Left renal pelvis (tissue), 4 donors: ENCODE data around the gene TMEM54. TPM values are rescaled to one million over a fixed set of nuclear protein-coding genes. Genes with fewer than 3 reads are reported as not detected.

ENCODE experiments used
- DNase-seq, 4 donors: peaks; one replicate each; pipeline ENCODE4 v3.0.0-alpha.2; 2013; ENCODE audit warnings: low read depth in 4 of 4, low spot score in 3 of 4
- polyA plus RNA-seq, 4 donors: library from polyadenylated mRNA; unstranded; fragments of 120-200 nt; gene quantifications; one replicate each; pipeline ENCODE4 v1.2.1, GENCODE V29; 2013; ENCODE audit not compliant: insufficient read length in 4 of 4

Gene TMEM54
- polyA plus RNA-seq, 4 donors: 8.7 to 17.9 (median 11.1) TPM

DNA sequence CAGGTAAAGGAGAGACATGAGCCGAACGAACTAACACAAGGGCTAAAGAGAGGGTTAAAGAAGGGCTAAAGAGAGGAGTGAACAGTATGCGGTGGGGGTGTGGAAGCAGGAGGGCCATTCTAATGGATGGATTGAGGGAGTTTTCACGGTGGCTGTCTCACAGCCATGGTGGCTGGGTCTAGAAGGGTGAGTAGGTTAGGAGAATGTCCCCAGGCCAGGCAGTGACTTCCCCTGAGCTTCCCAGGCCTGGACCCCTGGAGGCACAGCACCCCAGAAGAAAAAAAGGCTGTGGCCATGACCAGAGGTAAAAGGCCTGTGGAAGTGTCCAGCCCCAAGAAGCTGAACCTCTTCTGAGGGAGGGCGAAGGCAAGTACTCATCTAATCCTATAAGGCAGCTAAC is 34.0 kb downstream of the TMEM54 start:
- DNase-seq: no peak

DNA sequence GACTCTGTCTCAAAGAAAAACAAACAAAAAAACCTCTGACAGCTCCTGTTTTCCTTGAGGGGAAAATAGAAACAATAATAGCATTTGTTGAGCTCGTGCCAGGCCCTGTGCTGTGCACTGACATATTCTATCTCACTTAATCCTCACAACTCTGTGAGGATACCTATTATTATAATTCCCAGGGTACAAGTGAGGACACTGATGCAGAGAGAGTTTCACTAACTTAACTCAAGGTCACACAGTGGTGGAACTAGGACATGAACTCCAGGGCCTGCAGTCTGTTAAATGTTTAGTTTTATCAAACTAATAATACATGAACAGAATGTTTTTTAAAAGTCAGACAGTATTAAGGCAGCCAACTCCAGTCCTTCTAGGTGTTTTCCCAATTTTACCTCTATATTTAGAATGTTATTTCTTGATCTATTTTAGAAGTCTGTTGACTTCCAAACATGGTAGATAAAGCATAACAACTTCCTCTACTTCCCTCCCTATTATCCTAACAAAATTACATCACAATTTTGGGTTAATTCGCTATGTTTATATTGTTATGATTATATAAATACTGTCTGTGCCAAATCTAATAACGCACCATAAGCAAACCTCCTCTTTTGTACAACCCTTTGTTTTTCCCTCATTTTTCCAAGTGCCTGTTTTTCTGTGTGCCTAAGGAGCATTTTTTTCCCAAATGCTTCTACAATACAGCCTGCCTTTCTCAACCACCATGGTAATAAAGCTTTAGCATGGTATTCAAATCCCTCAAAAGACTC is 35.4 kb downstream of the TMEM54 start:
- DNase-seq: no peak

- DNase-seq: no peak
Measured at GRCh38 chr1:32864375-32865019, 36.7 kb downstream of the TMEM54 start.

GRCh38 chr1:32863881-32864245 is 37.3 kb downstream of the TMEM54 start:
- DNase-seq: no peak

GRCh38 chr1:32863218-32863880 is 37.8 kb downstream of the TMEM54 start:
- no peak for DNase-seq

DNA sequence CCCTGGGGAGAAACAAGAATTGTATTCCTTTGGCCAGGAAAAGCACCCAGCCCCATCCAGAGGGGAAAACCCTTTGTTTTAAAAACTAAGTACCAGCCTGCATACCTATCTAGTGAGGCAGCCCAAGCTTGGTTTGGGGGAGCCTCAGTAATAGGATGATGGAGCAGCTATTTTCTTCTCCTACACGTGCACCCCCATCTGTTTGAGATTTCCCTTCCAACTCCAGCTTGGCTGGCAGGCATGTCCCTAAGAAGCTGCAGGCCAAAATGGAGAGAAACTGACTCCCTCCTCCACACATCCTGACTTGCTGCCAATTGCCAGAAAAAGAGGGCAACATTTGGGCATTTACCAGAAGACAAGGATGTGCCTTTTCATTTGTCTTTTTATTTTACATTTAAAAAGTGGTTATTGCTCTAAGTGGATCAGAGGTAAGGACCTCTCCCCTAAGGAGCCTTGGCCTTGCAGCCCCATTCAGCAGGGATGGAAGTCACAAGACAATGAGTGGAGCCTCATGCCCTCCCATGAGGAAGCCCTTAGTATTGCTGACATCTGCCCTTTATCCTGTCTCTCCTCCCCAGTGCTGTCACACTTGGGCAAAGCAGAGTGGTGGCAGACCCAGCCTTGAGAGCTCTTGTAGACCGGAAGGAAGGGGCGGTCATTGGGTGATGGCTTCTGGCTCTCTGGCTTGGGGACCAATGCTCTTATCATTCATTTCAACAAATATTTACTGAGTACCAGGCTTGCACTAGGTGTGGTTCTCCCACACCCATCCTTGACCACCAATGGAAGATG is 39.1 kb downstream of the TMEM54 start:
- no peak for DNase-seq

DNA sequence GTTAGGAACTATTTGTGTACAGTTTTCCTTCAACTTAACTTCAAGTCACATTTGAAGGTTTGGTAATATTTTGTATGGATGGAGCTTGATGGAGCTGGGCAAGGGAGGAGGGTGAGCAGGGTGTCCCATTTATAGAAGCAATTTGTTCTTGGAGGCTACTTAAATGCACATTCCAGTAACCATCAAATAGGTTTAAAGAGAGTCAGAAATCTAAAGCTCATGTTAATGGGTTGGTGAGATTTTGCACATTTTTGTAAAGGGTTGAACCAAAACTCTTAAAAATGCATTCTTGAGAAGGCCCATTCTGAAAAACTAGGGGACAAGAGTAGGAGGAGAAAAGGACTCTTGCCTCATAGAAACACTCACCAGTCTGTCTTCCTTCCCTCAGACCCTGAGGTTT is 40.6 kb downstream of the TMEM54 start:
- DNase-seq: no peak

- no peak for DNase-seq
Measured at GRCh38 chr1:32859915-32860314, 41.3 kb downstream of the TMEM54 start.

DNA sequence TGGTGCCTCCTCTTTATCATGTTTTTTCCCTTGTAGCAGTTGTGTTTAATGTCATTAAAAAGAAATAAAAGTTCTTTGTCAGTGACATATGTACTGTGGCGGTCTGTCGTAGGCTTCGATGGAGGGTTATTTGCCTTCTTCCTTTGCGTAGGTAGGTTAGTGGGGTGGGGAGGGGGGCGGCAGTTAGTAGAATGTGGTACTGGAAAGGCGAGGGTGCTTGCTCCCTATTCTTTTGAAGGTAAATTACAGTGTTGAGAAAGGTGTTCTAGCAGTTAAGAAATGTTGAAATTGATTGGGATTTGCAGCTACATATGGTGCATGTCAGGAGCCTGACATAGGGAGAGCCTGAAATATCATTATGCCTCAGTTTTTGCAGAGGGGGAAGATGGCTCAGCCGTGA is 42.4 kb downstream of the TMEM54 start:
- DNase-seq: no peak

DNA sequence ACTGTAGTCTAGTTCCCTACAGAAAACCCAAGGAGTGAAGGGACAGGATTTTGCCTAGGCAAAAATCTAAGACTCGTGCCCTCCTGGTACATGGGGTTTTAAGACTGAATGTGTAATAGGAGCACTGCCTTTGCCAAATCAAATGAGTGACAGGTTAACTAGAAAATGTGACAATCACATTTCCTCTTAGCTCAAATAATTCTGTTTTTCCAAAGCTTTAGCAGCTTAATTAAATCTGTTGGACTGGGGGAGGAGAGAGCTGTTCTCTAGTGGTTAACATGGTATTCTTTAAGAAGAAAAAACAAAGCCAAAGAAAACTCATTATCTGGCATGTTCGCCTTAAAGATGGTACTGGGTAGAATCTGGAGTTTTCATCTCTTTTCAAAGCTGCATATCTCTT is 43.1 kb downstream of the TMEM54 start:
- no peak for DNase-seq

GRCh38 chr1:32855861-32856617 is 45.1 kb downstream of the TMEM54 start:
- no peak for DNase-seq

DNA sequence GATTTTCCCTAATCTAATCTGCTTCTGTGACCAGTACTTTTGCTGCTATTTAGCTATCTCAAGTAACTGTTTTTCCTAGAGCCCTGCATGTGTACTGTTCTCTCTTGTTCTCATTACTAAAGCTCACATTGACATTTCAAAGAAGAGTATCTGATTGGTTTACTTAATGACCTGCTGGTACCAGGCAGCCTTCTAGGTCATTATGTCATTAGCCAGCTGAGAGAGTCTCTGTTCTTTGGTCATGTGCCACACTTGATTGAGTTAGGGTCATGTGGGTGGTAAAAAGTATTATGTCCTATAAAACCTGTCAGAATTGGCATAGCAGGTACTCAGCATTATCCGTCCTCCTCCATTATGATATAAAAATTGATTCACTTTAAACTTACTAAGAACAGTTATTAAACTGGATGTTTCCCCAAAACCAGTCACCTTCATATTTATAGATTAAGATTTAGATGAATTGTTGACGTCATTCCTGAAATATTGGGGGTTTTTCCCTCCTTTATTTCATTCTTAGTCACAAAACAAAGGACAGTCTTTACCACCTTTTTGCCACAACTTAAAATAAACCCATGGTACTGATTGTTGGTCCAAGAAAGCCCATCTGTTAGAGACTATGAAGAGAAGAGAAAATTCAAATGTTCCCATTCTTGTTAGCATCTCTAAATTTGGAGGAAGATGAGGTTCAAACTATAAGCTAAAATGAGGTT is 52.7 kb downstream of the TMEM54 start:
- no peak for DNase-seq

Other genes with a start within 250 kb of the TMEM54 start
- gene SYNC, start 198.6 kb downstream of the TMEM54 start, polyA plus RNA-seq: 1 to 10 TPM; 1.6 to 6.2 (median 2.2) TPM
- gene YARS1, start 84.0 kb downstream of the TMEM54 start, polyA plus RNA-seq: 10 to 100 TPM; 53.6 to 69.5 (median 59.9) TPM
- gene S100PBP, start 83.7 kb downstream of the TMEM54 start, polyA plus RNA-seq: 10 to 100 TPM; 33.5 to 47.6 (median 37.9) TPM
- 10 to 100 TPM; 44.6 to 94.3 (median 60.2) TPM for gene FNDC5, start 30.5 kb downstream of the TMEM54 start, polyA plus RNA-seq
- gene HPCA, start 14.9 kb downstream of the TMEM54 start, polyA plus RNA-seq: 1 to 10 TPM in 2 of 4 donors, under 1 TPM in 2; 0.56 to 1.4 (median 1.0) TPM
- 10 to 100 TPM; 15.4 to 18.0 (median 16.6) TPM for gene RNF19B, start 63.4 kb upstream of the TMEM54 start, polyA plus RNA-seq
- 100 to 1,000 TPM; 133 to 230 (median 201) TPM for gene AK2, start 135.5 kb upstream of the TMEM54 start, polyA plus RNA-seq
- gene AZIN2, start 179.8 kb upstream of the TMEM54 start, polyA plus RNA-seq: 1 to 10 TPM; 5.9 to 9.4 (median 7.8) TPM